Testis (tissue), 2 donors: Measurements from ENCODE around the gene CXCL6.

Experiments
- CTCF ChIP-seq, 3 experiments: fragments of 450-650 bp in 2 of 3; fragments of 200-600 bp in 1 of 3; sonication (generic) in 1 of 3; IDR thresholded peaks; one replicate each; pipeline ENCODE4 v1.5.1; 2016 to 2019; ENCODE audit warnings: antibody characterized with exemption in 3 of 3, mild to moderate bottlenecking in 2 of 3, moderate library complexity in 1 of 3
- POLR2A ChIP-seq: fragments of 450-650 bp; IDR thresholded peaks from one replicate; pipeline ENCODE4 v1.6.1; 2017; ENCODE audit warnings: antibody characterized with exemption, mild to moderate bottlenecking, moderate library complexity

GRCh38 chr4:73822812-73823504, 13.5 kb upstream of the CXCL6 start:
- TF ChIP-seq CTCF (IDR thresholded peaks at IDR 0.05) (no peak), POLR2A (no peak)
